ENCODE results near the gene ANKRD11.

ANKRD11 gene

GRCh38 chr16:89536371-89536770 lies 46.0 kb upstream of the ANKRD11 start:
- H2BK120ac ChIP-seq (ENCODE audit: low read depth, low read length), result no peak overlapping the region
- H2BK15ac ChIP-seq (ENCODE audit: low read depth, poor library complexity, severe bottlenecking), result no peak overlapping the region
- peaks cover 26% of the 10 kb centered on the region for H3K4me1 ChIP-seq (ENCODE audit: control insufficient read depth, insufficient read depth, low read depth, low read length)
- no peak overlapping the region for H3K27ac ChIP-seq (ENCODE audit: low read length, poor library complexity, severe bottlenecking)
- no peak overlapping the region for H2BK12ac ChIP-seq (ENCODE audit: low read length in 2 of 2)
- H3K27me3 ChIP-seq (ENCODE audit: control insufficient read depth in 1 of 2, insufficient read depth in 1 of 2, low read length in 2 of 2), result no peaks in the 10 kb centered on the region
- H3K4me3 ChIP-seq (ENCODE audit: insufficient read depth in 1 of 2, low read depth in 1 of 2, low read length in 2 of 2), result no peak overlapping the region
- no peak overlapping the region for H3K4ac ChIP-seq (ENCODE audit: low read depth in 1 of 2, low read length in 2 of 2)
- H4K91ac ChIP-seq (ENCODE audit: low read length), result no peak overlapping the region
- H3K79me1 ChIP-seq (replicated peaks; ENCODE audit: low read length, poor library complexity, severe bottlenecking), result peaks cover 29% of the 10 kb centered on the region
- no peak overlapping the region for H2AFZ ChIP-seq (ENCODE audit: low read depth, low read length)
- H2AK5ac ChIP-seq (ENCODE audit: low read length, severe bottlenecking), result no peak overlapping the region
- no peak overlapping the region for H3K4me2 ChIP-seq (ENCODE audit: low read length, poor library complexity, severe bottlenecking)
- H3K9ac ChIP-seq (ENCODE audit: low read length), result no peak overlapping the region
- no peak overlapping the region for H3K23ac ChIP-seq (ENCODE audit: low read length in 2 of 2)
- DNase-seq, result no peak
- no peak overlapping the region for H3K14ac ChIP-seq (ENCODE audit: low read length in 2 of 2)
- H3K18ac ChIP-seq (ENCODE audit: low read depth in 1 of 2, low read length in 2 of 2), result no peak overlapping the region
- no peaks in the 10 kb centered on the region for H3K9me3 ChIP-seq (ENCODE audit: control insufficient read depth, low read length)
- no peak overlapping the region for H2BK5ac ChIP-seq (ENCODE audit: low read depth, low read length, poor library complexity, severe bottlenecking)
- WGBS, result 98% methylated on average over 9 of the region's 24 CpGs
- H4K8ac ChIP-seq (ENCODE audit: low read length), result no peak overlapping the region
- H3K36me3 ChIP-seq (ENCODE audit: control insufficient read depth in 1 of 2, insufficient read depth in 2 of 2, low read depth in 1 of 2, low read length in 2 of 2), result peaks cover 71 to 88% of the 10 kb centered on the region in 2 experiments

- 87% methylated on average over 9 of the region's 11 CpGs for WGBS
- no peak overlapping the region for H4K8ac ChIP-seq (ENCODE audit: low read length)
- no peak overlapping the region for H3K14ac ChIP-seq (ENCODE audit: low read length in 2 of 2)
- H2BK120ac ChIP-seq (ENCODE audit: low read depth, low read length), result no peak overlapping the region
- H3K27me3 ChIP-seq (ENCODE audit: control insufficient read depth in 1 of 2, insufficient read depth in 1 of 2, low read length in 2 of 2), result no peaks in the 10 kb centered on the region
- H3K9me3 ChIP-seq (ENCODE audit: control insufficient read depth, low read length), result no peaks in the 10 kb centered on the region
- no peak overlapping the region for H3K4me3 ChIP-seq (ENCODE audit: insufficient read depth in 1 of 2, low read depth in 1 of 2, low read length in 2 of 2)
- no peak overlapping the region for H3K9ac ChIP-seq (ENCODE audit: low read length)
- peaks cover 27% of the 10 kb centered on the region for H3K79me1 ChIP-seq (replicated peaks; ENCODE audit: low read length, poor library complexity, severe bottlenecking)
- H2BK5ac ChIP-seq (ENCODE audit: low read depth, low read length, poor library complexity, severe bottlenecking), result no peak overlapping the region
- no peak overlapping the region for H2AFZ ChIP-seq (ENCODE audit: low read depth, low read length)
- no peak overlapping the region for H3K4me2 ChIP-seq (ENCODE audit: low read length, poor library complexity, severe bottlenecking)
- no peak overlapping the region for H2BK15ac ChIP-seq (ENCODE audit: low read depth, poor library complexity, severe bottlenecking)
- no peak overlapping the region for H3K23ac ChIP-seq (ENCODE audit: low read length in 2 of 2)
- no peak overlapping the region for H3K4ac ChIP-seq (ENCODE audit: low read depth in 1 of 2, low read length in 2 of 2)
- H3K27ac ChIP-seq (ENCODE audit: low read length, poor library complexity, severe bottlenecking), result no peak overlapping the region
- no peak overlapping the region for H4K91ac ChIP-seq (ENCODE audit: low read length)
- peak; percentile 52 for DNase-seq
- no peak overlapping the region for H2AK5ac ChIP-seq (ENCODE audit: low read length, severe bottlenecking)
- H3K18ac ChIP-seq (ENCODE audit: low read depth in 1 of 2, low read length in 2 of 2), result no peak overlapping the region
- H3K36me3 ChIP-seq (ENCODE audit: control insufficient read depth in 1 of 2, insufficient read depth in 2 of 2, low read depth in 1 of 2, low read length in 2 of 2), result peaks cover 84 to 86% of the 10 kb centered on the region in 2 experiments
- no peak overlapping the region for H2BK12ac ChIP-seq (ENCODE audit: low read length in 2 of 2)
- H3K4me1 ChIP-seq (ENCODE audit: control insufficient read depth, insufficient read depth, low read depth, low read length), result peaks cover 26% of the 10 kb centered on the region
Measured at GRCh38 chr16:89534252-89534756, 43.9 kb upstream of the ANKRD11 start.

- Histone ChIP-seq H3K23ac (ENCODE audit: low read length in 2 of 2) (no peak overlapping the region), H2BK5ac (ENCODE audit: low read depth, low read length, poor library complexity, severe bottlenecking) (no peak overlapping the region), H2AFZ (ENCODE audit: low read depth, low read length) (no peak overlapping the region), H3K18ac (ENCODE audit: low read depth in 1 of 2, low read length in 2 of 2) (no peak overlapping the region), H3K9ac (ENCODE audit: low read length) (no peak overlapping the region), H3K4me2 (ENCODE audit: low read length, poor library complexity, severe bottlenecking) (no peak overlapping the region), H3K4ac (ENCODE audit: low read depth in 1 of 2, low read length in 2 of 2) (no peak overlapping the region), H2BK12ac (ENCODE audit: low read length in 2 of 2) (no peak overlapping the region), H3K14ac (ENCODE audit: low read length in 2 of 2) (no peak overlapping the region), H3K79me1 (replicated peaks; ENCODE audit: low read length, poor library complexity, severe bottlenecking) (peaks cover 29% of the 10 kb centered on the region), H3K36me3 (ENCODE audit: control insufficient read depth in 1 of 2, insufficient read depth in 2 of 2, low read depth in 1 of 2, low read length in 2 of 2) (peaks cover 86 to 91% of the 10 kb centered on the region in 2 experiments), H4K91ac (ENCODE audit: low read length) (no peak overlapping the region), H2BK15ac (ENCODE audit: low read depth, poor library complexity, severe bottlenecking) (no peak overlapping the region), H3K27me3 (ENCODE audit: control insufficient read depth in 1 of 2, insufficient read depth in 1 of 2, low read length in 2 of 2) (no peaks in the 10 kb centered on the region), H2BK120ac (ENCODE audit: low read depth, low read length) (no peak overlapping the region), H3K4me1 (ENCODE audit: control insufficient read depth, insufficient read depth, low read depth, low read length) (peaks cover 7% of the 10 kb centered on the region), H2AK5ac (ENCODE audit: low read length, severe bottlenecking) (no peak overlapping the region), H3K4me3 (ENCODE audit: insufficient read depth in 1 of 2, low read depth in 1 of 2, low read length in 2 of 2) (no peak overlapping the region), H3K9me3 (ENCODE audit: control insufficient read depth, low read length) (no peaks in the 10 kb centered on the region), H4K8ac (ENCODE audit: low read length) (no peak overlapping the region), H3K27ac (ENCODE audit: low read length, poor library complexity, severe bottlenecking) (no peak overlapping the region)
- 96% methylated on average over 24 of the region's 31 CpGs for WGBS
- no peak for DNase-seq
Measured at GRCh38 chr16:89531821-89532526, 41.6 kb upstream of the ANKRD11 start.

GRCh38 chr16:89530401-89531381 lies 40.3 kb upstream of the ANKRD11 start:
- DNase-seq, result no peak
- Histone ChIP-seq H3K79me1 (replicated peaks; ENCODE audit: low read length, poor library complexity, severe bottlenecking) (peaks cover 29% of the 10 kb centered on the region), H4K91ac (ENCODE audit: low read length) (no peak overlapping the region), H3K18ac (ENCODE audit: low read depth in 1 of 2, low read length in 2 of 2) (no peak overlapping the region), H2BK5ac (ENCODE audit: low read depth, low read length, poor library complexity, severe bottlenecking) (no peak overlapping the region), H3K4me2 (ENCODE audit: low read length, poor library complexity, severe bottlenecking) (no peak overlapping the region), H3K9ac (ENCODE audit: low read length) (no peak overlapping the region), H2BK120ac (ENCODE audit: low read depth, low read length) (no peak overlapping the region), H3K4me1 (ENCODE audit: control insufficient read depth, insufficient read depth, low read depth, low read length) (no peaks in the 10 kb centered on the region), H3K27ac (ENCODE audit: low read length, poor library complexity, severe bottlenecking) (no peak overlapping the region), H3K4me3 (ENCODE audit: insufficient read depth in 1 of 2, low read depth in 1 of 2, low read length in 2 of 2) (no peak overlapping the region), H2BK12ac (ENCODE audit: low read length in 2 of 2) (no peak overlapping the region), H3K14ac (ENCODE audit: low read length in 2 of 2) (no peak overlapping the region), H3K36me3 (ENCODE audit: control insufficient read depth in 1 of 2, insufficient read depth in 2 of 2, low read depth in 1 of 2, low read length in 2 of 2) (peaks cover 89 to 94% of the 10 kb centered on the region in 2 experiments), H3K9me3 (ENCODE audit: control insufficient read depth, low read length) (no peaks in the 10 kb centered on the region), H2AK5ac (ENCODE audit: low read length, severe bottlenecking) (no peak overlapping the region), H3K27me3 (ENCODE audit: control insufficient read depth in 1 of 2, insufficient read depth in 1 of 2, low read length in 2 of 2) (no peaks in the 10 kb centered on the region), H3K4ac (ENCODE audit: low read depth in 1 of 2, low read length in 2 of 2) (no peak overlapping the region), H2BK15ac (ENCODE audit: low read depth, poor library complexity, severe bottlenecking) (no peak overlapping the region), H3K23ac (ENCODE audit: low read length in 2 of 2) (no peak overlapping the region), H2AFZ (ENCODE audit: low read depth, low read length) (no peak overlapping the region), H4K8ac (ENCODE audit: low read length) (no peak overlapping the region)
- WGBS, result 96% methylated on average over 37 of the region's 37 CpGs

Measured in mesenchymal stem cell (in vitro differentiated cells and primary cell).